ENCODE results near the gene PCCA.

GRCh38 chr13:100089465-100090032 lies 656 bp downstream of the PCCA start:
- no peak for TF ChIP-seq CTCF (IDR thresholded peaks at IDR 0.05; ENCODE audit: low read length)
- TF ChIP-seq EZH2 (IDR thresholded peaks at IDR 0.05; ENCODE audit: borderline replicate concordance, low read length): no peak

All from OCI-LY1 (cell line).